HK-2 (cell line): Measurements from ENCODE around the gene TMEM252.

Experiments used
- DNase-seq: peaks from one replicate; pipeline ENCODE4 v3.0.0-alpha.2; 2018; ENCODE audit not compliant: unreplicated experiment

TMEM252 gene

GRCh38 chr9:68540712-68541535 is at the start of gene TMEM252:
Gene TMEM252 (minus strand): TSS chr9:68540883. CDS start chr9:68540814, 69 bp downstream.
- no peak for DNase-seq

GRCh38 chr9:68585034-68585761 is 44.5 kb upstream of the TMEM252 start:
- DNase-seq, result no peak

GRCh38 chr9:68584189-68585033 is 43.7 kb upstream of the TMEM252 start:
- peak; percentile 32 for DNase-seq

GRCh38 chr9:68581696-68582095 is 41.0 kb upstream of the TMEM252 start:
- DNase-seq, result no peak

GRCh38 chr9:68577774-68578591 is 37.3 kb upstream of the TMEM252 start:
- no peak for DNase-seq

GRCh38 chr9:68575817-68576216 is 35.1 kb upstream of the TMEM252 start:
- DNase-seq, result no peak

GRCh38 chr9:68574150-68574549 is 33.5 kb upstream of the TMEM252 start:
- no peak for DNase-seq

- DNase-seq, result no peak
These were observed 26.9 kb upstream of the TMEM252 start for GRCh38 chr9:68567565-68567964.

GRCh38 chr9:68562461-68562860 is 21.8 kb upstream of the TMEM252 start:
- DNase-seq, result no peak

GRCh38 chr9:68560071-68560844 is 19.6 kb upstream of the TMEM252 start:
- no peak for DNase-seq

- no peak for DNase-seq
These were observed 17.9 kb upstream of the TMEM252 start for GRCh38 chr9:68558545-68558944.

GRCh38 chr9:68555437-68556150 is 14.9 kb upstream of the TMEM252 start:
- DNase-seq, result no peak

GRCh38 chr9:68552700-68553476 is 12.2 kb upstream of the TMEM252 start:
- no peak for DNase-seq

- no peak for DNase-seq
These were observed 10.5 kb upstream of the TMEM252 start for GRCh38 chr9:68551191-68551590.

GRCh38 chr9:68548241-68548640 is 7.6 kb upstream of the TMEM252 start:
- DNase-seq, result no peak

- no peak for DNase-seq
These were observed 6.7 kb upstream of the TMEM252 start for GRCh38 chr9:68547417-68547816.

GRCh38 chr9:68546596-68547390 is 6.1 kb upstream of the TMEM252 start:
- DNase-seq, result no peak

GRCh38 chr9:68545033-68545705 is 4.5 kb upstream of the TMEM252 start:
- no peak for DNase-seq
